Astrocyte (in vitro differentiated cells and primary cell): Measurements from ENCODE around the gene HASPIN. TPM values are rescaled to one million over a fixed set of nuclear protein-coding genes. Genes with fewer than 3 reads are reported as not detected.
A peak's percentile ranks its signal among the peaks of the same experiment; 100 is the strongest.

Experiments
- DNase-seq: peaks from one replicate; pipeline ENCODE4 v3.0.0-alpha.2; 2010; ENCODE audit warnings: low read depth
- FAIRE-seq: peaks from 2 replicates; lab custom pipeline; 2011; peaks lifted over from hg19 to GRCh38; lab: Jason Lieb, UNC
- H2AFZ ChIP-seq: 2 replicates; pipeline ENCODE4 v1.6.0; 2012; ENCODE audit warnings: low read depth, low read length, inconsistent platforms
- H3K27ac ChIP-seq: 2 replicates; pipeline ENCODE4 v1.5.1; 2011; ENCODE audit warnings: low read depth, low read length, inconsistent platforms
- H3K27me3 ChIP-seq: 2 replicates; pipeline ENCODE4 v1.6.0; 2011; ENCODE audit warnings: low read length, inconsistent platforms; ENCODE audit not compliant: insufficient read depth
- H3K36me3 ChIP-seq: 2 replicates; pipeline ENCODE4 v1.5.1; 2011; ENCODE audit warnings: low read length, inconsistent platforms; ENCODE audit not compliant: insufficient read depth
- H3K4me1 ChIP-seq: 2 replicates; pipeline ENCODE4 v1.5.1; 2011; ENCODE audit warnings: low read length, inconsistent platforms; ENCODE audit not compliant: insufficient read depth
- H3K4me2 ChIP-seq: 2 replicates; pipeline ENCODE4 v1.6.0; 2012; ENCODE audit warnings: low read length, inconsistent platforms
- H3K4me3 ChIP-seq: 2 replicates; pipeline ENCODE4 v1.5.1; 2011; ENCODE audit warnings: low read depth, mild to moderate bottlenecking, low read length, inconsistent platforms; ENCODE audit not compliant: insufficient read depth
- H3K79me2 ChIP-seq: 2 replicates; pipeline ENCODE4 v1.6.0; 2012; ENCODE audit warnings: mild to moderate bottlenecking, low read length, inconsistent platforms; ENCODE audit not compliant: insufficient read depth
- H3K9ac ChIP-seq: 2 replicates; pipeline ENCODE4 v1.6.0; 2012; ENCODE audit warnings: mild to moderate bottlenecking, low read length, inconsistent platforms
- H3K9me3 ChIP-seq: 2 replicates; pipeline ENCODE4 v1.5.1; 2012; ENCODE audit warnings: low read depth, mild to moderate bottlenecking, low read length, inconsistent platforms; ENCODE audit not compliant: insufficient read depth
- H4K20me1 ChIP-seq: 2 replicates; pipeline ENCODE4 v1.6.0; 2012; ENCODE audit warnings: low read length, inconsistent platforms; ENCODE audit not compliant: insufficient read depth
- H3K27ac Mint-ChIP-seq: one replicate; pipeline ENCODE4 v1.8.0; 2021; ENCODE audit warnings: mild to moderate bottlenecking, mixed read lengths; ENCODE audit not compliant: unreplicated experiment
- H3K27me3 Mint-ChIP-seq: one replicate; pipeline ENCODE4 v1.8.0; 2021; ENCODE audit warnings: low read depth, mixed read lengths; ENCODE audit not compliant: unreplicated experiment
- H3K36me3 Mint-ChIP-seq: one replicate; pipeline ENCODE4 v1.8.0; 2021; ENCODE audit warnings: low read depth, mixed read lengths; ENCODE audit not compliant: unreplicated experiment
- H3K4me1 Mint-ChIP-seq: one replicate; pipeline ENCODE4 v1.8.0; 2021; ENCODE audit warnings: low read depth, mixed read lengths; ENCODE audit not compliant: unreplicated experiment
- H3K4me3 Mint-ChIP-seq: one replicate; pipeline ENCODE4 v1.8.0; 2021; ENCODE audit warnings: mild to moderate bottlenecking, moderate library complexity, mixed read lengths; ENCODE audit not compliant: unreplicated experiment
- H3K9me3 Mint-ChIP-seq: one replicate; pipeline ENCODE4 v1.8.0; 2021; ENCODE audit warnings: mild to moderate bottlenecking, mixed read lengths; ENCODE audit not compliant: unreplicated experiment
- EZH2 ChIP-seq: IDR thresholded peaks from 2 replicates; pipeline ENCODE4 v1.6.1; 2012; ENCODE audit warnings: mild to moderate bottlenecking, low read length, inconsistent platforms; ENCODE audit not compliant: insufficient read depth
- total RNA-seq: library from RNA; stranded (reverse); gene quantifications from 2 replicates; pipeline ENCODE4 v1.2.1, GENCODE V29; 2021
- TF ChIP-seq, protein P1 (sequence below): IDR thresholded peaks from 2 replicates; pipeline ENCODE4 v1.5.1; 2011; ENCODE audit warnings: low read depth, mild to moderate bottlenecking, inconsistent platforms, low read length, moderate library complexity; ENCODE audit not compliant: insufficient read depth

The HASPIN gene
- total RNA-seq, 1 donor from 2014 or later = 2.4 TPM

DNA sequence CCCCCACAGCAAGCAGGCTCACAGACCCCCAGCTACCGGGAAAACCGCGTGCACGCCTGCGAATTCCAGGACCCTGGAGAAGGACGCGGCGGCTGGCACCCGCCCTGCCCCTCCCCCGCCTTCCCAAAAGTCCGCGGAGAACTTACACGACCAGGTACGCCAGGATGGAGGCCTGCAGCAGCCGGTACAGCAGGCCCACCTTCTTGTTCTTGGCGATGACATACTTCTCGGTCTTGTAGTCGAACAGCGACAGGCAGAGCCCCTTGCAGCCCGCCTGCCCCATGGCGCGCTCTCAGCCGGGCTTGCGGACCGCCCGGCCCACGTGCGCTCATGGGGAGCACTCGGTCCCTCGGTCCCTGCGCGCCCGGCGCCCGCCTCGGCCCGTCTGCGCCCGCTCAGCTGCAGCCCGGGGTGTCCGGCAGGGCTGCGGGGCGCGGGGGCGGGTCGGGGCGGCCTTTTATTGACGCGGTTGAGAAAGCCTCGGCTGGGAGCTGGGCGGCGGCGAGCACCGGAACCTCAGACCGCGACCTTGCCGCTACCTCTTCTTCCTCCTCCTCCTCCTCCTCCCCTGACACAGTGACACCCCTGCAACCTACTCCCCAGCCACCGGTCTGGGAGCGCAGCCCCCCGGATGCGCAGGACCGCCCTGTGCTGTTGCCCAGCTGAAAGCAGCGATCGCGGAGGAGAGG is 27.8 kb upstream of the HASPIN start, which contains the start of gene P2RX5:
Gene P2RX5 (minus strand): TSS at position 433 of the 689 bp plus-strand sequence. CDS start 150 bp downstream, at position 283.
- H3K4me1 ChIP-seq = peaks cover 7% of the 10 kb centered on the region
- DNase-seq (peak; percentile 7), FAIRE-seq (no peak)
- peaks cover 2% of the 10 kb centered on the region for H3K9me3 Mint-ChIP-seq
- H2AFZ ChIP-seq = peak within 1 kb of the TSS; percentile 90
- H3K27me3 ChIP-seq = peaks cover 14% of the 10 kb centered on the region
- TF ChIP-seq, protein P1, sequence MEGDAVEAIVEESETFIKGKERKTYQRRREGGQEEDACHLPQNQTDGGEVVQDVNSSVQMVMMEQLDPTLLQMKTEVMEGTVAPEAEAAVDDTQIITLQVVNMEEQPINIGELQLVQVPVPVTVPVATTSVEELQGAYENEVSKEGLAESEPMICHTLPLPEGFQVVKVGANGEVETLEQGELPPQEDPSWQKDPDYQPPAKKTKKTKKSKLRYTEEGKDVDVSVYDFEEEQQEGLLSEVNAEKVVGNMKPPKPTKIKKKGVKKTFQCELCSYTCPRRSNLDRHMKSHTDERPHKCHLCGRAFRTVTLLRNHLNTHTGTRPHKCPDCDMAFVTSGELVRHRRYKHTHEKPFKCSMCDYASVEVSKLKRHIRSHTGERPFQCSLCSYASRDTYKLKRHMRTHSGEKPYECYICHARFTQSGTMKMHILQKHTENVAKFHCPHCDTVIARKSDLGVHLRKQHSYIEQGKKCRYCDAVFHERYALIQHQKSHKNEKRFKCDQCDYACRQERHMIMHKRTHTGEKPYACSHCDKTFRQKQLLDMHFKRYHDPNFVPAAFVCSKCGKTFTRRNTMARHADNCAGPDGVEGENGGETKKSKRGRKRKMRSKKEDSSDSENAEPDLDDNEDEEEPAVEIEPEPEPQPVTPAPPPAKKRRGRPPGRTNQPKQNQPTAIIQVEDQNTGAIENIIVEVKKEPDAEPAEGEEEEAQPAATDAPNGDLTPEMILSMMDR = no peak
- TF ChIP-seq EZH2 = no peak
- H3K27ac ChIP-seq = no peak within 1 kb of the TSS
- H3K4me1 Mint-ChIP-seq = peaks cover 2% of the 10 kb centered on the region
- H3K4me3 Mint-ChIP-seq = peak within 1 kb of the TSS; percentile 86
- H3K9ac ChIP-seq = no peak within 1 kb of the TSS
- H4K20me1 ChIP-seq = no peaks in the 10 kb centered on the region
- no peak within 1 kb of the TSS for H3K27ac Mint-ChIP-seq
- H3K27me3 Mint-ChIP-seq = peaks cover 12% of the 10 kb centered on the region
- peak within 1 kb of the TSS; percentile 89 for H3K4me2 ChIP-seq
- no peaks in the 10 kb centered on the region for H3K79me2 ChIP-seq
- no peaks in the 10 kb centered on the region for H3K36me3 ChIP-seq
- H3K9me3 ChIP-seq = peaks cover 5% of the 10 kb centered on the region
- H3K36me3 Mint-ChIP-seq = no peaks in the 10 kb centered on the region
- peak within 1 kb of the TSS; percentile 57 for H3K4me3 ChIP-seq

DNA sequence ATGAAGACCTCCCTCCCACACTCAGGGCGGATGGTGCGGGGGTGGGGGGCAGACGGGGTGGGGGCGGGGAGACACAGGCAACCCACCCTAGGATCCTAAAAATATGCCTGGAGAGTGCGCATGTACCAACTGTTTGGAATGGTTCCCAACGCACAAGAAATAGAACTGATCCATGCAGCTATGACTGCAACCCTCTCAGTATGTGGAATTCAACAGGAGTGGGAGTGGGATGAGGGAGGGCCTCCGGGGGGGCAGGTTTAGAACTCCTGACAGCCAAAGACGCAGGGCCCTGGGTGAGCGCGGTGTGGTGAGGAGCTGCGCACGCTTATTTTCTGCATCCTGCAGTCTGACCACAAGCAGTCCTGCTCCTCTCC is 26.6 kb upstream of the HASPIN start:
- Mint-ChIP-seq H3K27me3 (peaks cover 12% of the 10 kb centered on the region), H3K36me3 (no peaks in the 10 kb centered on the region), H3K9me3 (peaks cover 2% of the 10 kb centered on the region), H3K27ac (no peak overlapping the region), H3K4me1 (peaks cover 2% of the 10 kb centered on the region), H3K4me3 (no peak overlapping the region)
- Histone ChIP-seq H3K4me1 (peaks cover 7% of the 10 kb centered on the region), H3K36me3 (no peaks in the 10 kb centered on the region), H2AFZ (no peak overlapping the region), H3K9ac (no peak overlapping the region), H3K9me3 (peaks cover 5% of the 10 kb centered on the region), H3K79me2 (no peaks in the 10 kb centered on the region), H3K27ac (no peak overlapping the region), H3K27me3 (peaks cover 14% of the 10 kb centered on the region), H3K4me2 (no peak overlapping the region), H3K4me3 (no peak overlapping the region), H4K20me1 (no peaks in the 10 kb centered on the region)
- TF ChIP-seq EZH2 = no peak
- TF ChIP-seq, protein P1 = no peak
- FAIRE-seq (no peak), DNase-seq (no peak)

DNA sequence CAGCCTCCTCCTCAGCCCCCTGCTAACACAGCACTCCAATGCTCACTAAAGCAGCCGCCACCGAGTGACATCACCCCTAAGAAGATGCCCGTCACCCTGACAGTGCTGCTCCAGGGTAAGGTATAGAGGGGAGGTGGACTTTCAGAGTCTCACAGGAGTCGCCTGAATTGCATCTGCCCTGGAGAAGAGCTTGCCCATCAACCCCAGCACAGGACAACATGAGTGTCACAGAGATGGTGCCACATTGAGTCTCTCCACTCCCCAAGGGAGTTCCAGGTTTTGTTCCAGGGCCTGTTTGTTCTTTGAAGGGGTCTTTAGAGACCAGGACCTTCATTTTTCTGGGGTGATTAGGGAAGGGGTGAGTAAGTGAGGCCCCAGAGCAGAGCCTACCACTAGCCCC is 25.6 kb upstream of the HASPIN start:
- Mint-ChIP-seq H3K9me3 (peaks cover 2% of the 10 kb centered on the region), H3K27me3 (peaks cover 12% of the 10 kb centered on the region), H3K4me1 (peaks cover 2% of the 10 kb centered on the region), H3K27ac (no peak overlapping the region), H3K4me3 (no peak overlapping the region), H3K36me3 (peaks cover 2% of the 10 kb centered on the region)
- no peaks in the 10 kb centered on the region for H3K79me2 ChIP-seq
- no peaks in the 10 kb centered on the region for H3K36me3 ChIP-seq
- no peaks in the 10 kb centered on the region for H4K20me1 ChIP-seq
- TF ChIP-seq, protein P1 = no peak
- TF ChIP-seq EZH2 = no peak
- no peak overlapping the region for H3K4me3 ChIP-seq
- H3K27ac ChIP-seq = no peak overlapping the region
- no peak overlapping the region for H3K4me2 ChIP-seq
- H3K4me1 ChIP-seq = peaks cover 7% of the 10 kb centered on the region
- H3K9ac ChIP-seq = no peak overlapping the region
- no peak overlapping the region for H2AFZ ChIP-seq
- FAIRE-seq = no peak
- peaks cover 14% of the 10 kb centered on the region for H3K27me3 ChIP-seq
- H3K9me3 ChIP-seq = peaks cover 5% of the 10 kb centered on the region
- no peak for DNase-seq
